Measurements from ENCODE around the gene RAMP2. TPM values are rescaled to one million over a fixed set of nuclear protein-coding genes. Genes with fewer than 3 reads are reported as not detected.

Gene RAMP2
- polyA plus RNA-seq, 4 donors, result 73.4 to 118 (median 93.3) TPM

GRCh38 chr17:42787266-42787665 lies 26.2 kb downstream of the RAMP2 start:
- no peak for DNase-seq (ENCODE audit: low read depth in 4 of 4, low spot score in 2 of 4)

GRCh38 chr17:42791948-42792347 lies 30.9 kb downstream of the RAMP2 start:
- no peak for DNase-seq (ENCODE audit: low read depth in 4 of 4, low spot score in 2 of 4)

- DNase-seq (ENCODE audit: low read depth in 4 of 4, low spot score in 2 of 4), result no peak
Observed at GRCh38 chr17:42792545-42792944, 31.5 kb downstream of the RAMP2 start.

DNA sequence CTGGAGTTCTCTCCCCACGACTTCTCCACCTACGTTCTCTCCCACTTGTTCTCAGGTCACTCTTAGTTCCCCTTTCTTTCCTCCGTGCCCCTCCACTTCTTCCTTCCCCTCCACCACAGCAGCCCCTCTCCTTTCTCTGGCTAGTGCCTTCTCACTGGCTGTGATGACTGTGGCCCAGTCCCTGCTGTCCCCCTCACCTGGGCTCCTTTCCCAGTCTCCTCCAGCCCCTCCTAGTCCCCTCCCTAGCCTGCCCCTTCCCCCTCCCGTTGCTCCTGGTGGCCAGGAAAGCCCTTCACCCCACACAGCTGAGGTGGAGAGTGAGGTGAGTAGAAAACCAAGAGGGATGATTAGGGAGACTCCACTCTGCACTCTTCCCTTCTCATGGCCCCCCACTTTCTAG lies 34.0 kb downstream of the RAMP2 start:
- DNase-seq (ENCODE audit: low read depth in 4 of 4, low spot score in 2 of 4), result no peak

GRCh38 chr17:42795465-42795864 lies 34.4 kb downstream of the RAMP2 start:
- DNase-seq (ENCODE audit: low read depth in 4 of 4, low spot score in 2 of 4), result no peak

- no peak for DNase-seq (ENCODE audit: low read depth in 4 of 4, low spot score in 2 of 4)
Observed at GRCh38 chr17:42796066-42796758, 35.2 kb downstream of the RAMP2 start.

DNA sequence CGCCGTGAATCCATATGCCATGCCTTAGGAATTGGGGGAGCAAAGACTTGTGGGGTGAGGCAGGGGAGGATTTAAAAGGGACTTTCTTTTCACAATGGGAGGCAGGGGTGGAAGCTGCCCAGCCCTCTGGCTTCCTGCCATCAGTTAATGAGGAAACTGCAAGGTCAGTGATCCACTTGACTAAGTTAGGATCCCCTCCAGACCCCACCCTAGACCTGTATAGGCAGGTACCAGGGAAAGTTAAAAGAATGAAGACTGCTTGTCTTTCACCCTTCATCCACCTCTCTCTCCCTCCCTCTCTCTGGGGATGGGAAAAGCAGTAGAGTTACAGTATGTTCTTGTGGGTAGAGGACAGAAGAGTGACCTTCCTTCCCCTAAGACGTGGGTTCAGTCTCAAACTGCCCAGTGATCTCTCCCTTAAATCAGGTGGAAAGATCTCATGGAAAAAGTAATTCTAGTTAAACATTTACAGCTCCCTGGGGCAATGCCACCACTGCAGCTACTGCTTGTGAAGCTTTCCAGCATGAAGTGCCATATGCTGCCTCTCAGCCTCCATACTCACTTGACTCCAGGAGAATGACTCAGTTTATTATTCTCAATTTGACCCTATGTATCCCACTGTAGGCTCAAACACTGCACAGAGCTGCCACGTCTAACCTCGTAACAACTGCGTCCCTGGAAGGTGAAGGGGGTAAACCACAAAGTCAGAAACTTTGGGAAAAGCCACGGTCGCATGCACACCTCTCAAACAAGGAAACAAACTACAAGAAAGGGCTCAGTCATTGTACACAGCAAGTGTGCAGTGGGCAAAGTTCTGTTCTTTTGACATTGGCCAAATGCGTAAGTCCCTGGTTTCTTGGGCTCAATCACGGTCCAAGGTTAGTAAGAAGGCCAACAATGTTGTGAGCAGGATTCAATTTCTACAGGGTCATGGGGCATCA lies 36.3 kb downstream of the RAMP2 start:
- DNase-seq (ENCODE audit: low read depth in 4 of 4, low spot score in 2 of 4), result no peak

DNA sequence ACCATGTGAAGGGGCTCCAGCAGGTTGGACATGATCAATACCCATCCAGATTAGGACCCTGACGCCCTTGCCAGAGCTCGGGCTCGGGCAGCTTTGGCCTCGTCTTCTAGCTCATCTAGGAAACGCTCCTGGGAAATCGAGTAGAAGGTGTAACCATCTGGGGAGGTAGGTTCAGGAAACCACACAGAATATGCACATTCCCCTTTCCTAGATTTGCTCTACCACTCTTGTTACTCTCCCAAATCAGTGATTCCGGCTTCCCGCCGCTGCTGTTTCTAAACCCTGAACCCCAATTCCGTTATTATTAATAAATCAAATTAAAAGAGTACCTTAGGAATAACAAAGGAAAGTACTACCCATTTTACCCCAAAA lies 37.0 kb downstream of the RAMP2 start:
- DNase-seq (ENCODE audit: low read depth in 4 of 4, low spot score in 2 of 4), result no peak

GRCh38 chr17:42798383-42799380 lies 37.7 kb downstream of the RAMP2 start, which contains the start of the genes CNTD1 and COA3:
TSS of gene CNTD1 (plus strand) at chr17:42798861. CDS start at chr17:42799068, 207 bp downstream.
TSS of gene COA3 (minus strand) at chr17:42798704. CDS start at chr17:42798681, 23 bp downstream.
- DNase-seq (ENCODE audit: low read depth in 4 of 4, low spot score in 2 of 4), result peak in 2 of 4 donors; percentile 80 to 82

DNA sequence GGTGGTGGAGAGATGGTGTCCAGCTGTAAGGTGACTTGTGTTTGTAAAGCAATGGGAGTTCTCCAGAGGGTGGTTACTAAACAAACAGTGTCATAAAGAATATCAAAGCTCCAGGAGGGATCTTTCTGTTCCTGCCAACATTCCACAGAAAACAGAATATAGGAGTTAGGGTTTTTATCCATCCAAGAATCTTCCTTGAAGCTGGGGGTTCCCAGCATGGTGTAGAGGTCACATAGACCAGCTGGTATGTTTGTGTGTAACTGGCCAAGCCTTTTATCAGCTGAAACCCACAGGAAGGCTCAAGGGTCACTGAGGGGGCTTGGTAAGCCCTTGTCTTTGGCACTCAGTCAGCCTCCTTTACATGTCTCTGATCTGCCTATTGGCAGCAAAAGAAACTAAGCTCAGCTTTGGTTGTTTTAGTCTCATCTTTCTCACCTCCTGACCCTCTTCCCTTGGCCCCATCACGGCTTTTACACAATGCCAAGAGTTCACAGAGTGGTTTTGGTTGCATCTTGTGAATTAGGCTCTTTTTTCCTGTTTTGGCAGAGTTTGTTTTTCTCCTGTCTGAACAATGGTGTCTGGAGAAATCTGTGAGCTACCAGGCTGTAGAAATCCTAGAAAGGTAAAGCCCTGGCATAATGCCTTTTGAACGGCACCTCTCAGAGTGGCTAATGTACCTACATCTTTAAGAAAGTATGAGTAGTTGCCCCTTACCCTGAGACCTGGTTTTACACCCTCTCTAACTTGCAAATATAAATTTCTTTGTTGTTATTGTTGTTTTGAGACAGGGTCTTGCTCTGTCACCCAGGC lies 42.3 kb downstream of the RAMP2 start:
- DNase-seq (ENCODE audit: low read depth in 4 of 4, low spot score in 2 of 4), result no peak

DNA sequence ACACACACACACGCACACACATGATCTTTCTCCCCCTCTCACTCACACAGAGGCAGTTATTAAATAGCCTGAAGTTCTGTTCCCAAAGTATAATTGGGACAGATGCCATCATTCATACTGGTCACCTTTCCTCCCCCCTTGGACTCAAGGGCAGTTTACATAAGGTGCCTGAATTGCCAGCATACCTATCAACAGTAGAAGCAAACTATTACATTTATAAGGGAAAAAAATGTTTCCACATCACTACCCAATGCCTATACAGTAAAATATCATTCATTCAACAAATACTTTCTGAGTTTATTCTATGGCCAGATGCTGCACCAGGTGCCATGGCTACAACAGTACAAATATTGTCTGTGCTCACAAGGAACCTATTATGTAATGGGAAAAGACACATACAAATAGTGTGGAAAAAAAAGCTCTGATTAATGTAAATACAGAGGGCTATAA lies 43.9 kb downstream of the RAMP2 start:
- no peak for DNase-seq (ENCODE audit: low read depth in 4 of 4, low spot score in 2 of 4)

GRCh38 chr17:42806249-42806648 lies 45.2 kb downstream of the RAMP2 start:
- no peak for DNase-seq (ENCODE audit: low read depth in 4 of 4, low spot score in 2 of 4)

DNA sequence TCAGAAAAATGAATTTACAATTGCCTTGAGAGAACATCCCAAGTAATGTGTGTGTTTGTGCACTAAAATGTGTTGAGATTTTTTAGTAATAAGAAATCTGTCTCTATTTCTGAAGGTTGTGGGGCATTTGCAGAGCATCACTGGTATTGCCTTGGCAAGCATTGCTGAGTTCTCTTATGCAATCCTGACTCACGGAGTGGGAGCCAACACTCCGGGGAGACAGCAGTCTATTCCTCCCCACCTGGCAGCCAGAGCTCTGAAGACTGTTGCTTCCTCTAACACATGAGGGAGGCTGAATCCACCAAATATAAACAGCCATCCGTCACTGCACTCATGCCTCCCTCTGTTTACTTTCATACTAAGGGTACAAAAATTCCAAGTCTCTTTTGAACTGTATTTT lies 48.2 kb downstream of the RAMP2 start:
- DNase-seq (ENCODE audit: low read depth in 4 of 4, low spot score in 2 of 4), result no peak

Other genes with a start within 250 kb of the RAMP2 start
- 10 to 100 TPM; 19.3 to 29.7 (median 25.6) TPM for gene NAGLU, start 225.0 kb upstream of the RAMP2 start, polyA plus RNA-seq (ENCODE audit: insufficient read length in 4 of 4)
- gene HSD17B1, start 208.3 kb upstream of the RAMP2 start, polyA plus RNA-seq (ENCODE audit: insufficient read length in 4 of 4), result 1 to 10 TPM; 3.2 to 6.2 (median 5.2) TPM
- 10 to 100 TPM; 57.7 to 67.1 (median 59.9) TPM for gene COASY, start 199.1 kb upstream of the RAMP2 start, polyA plus RNA-seq (ENCODE audit: insufficient read length in 4 of 4)
- gene MLX, start 194.1 kb upstream of the RAMP2 start, polyA plus RNA-seq (ENCODE audit: insufficient read length in 4 of 4), result 10 to 100 TPM; 33.4 to 42.6 (median 35.8) TPM
- 10 to 100 TPM; 16.2 to 23.4 (median 18.3) TPM for gene PSMC3IP, start 183.5 kb upstream of the RAMP2 start, polyA plus RNA-seq (ENCODE audit: insufficient read length in 4 of 4)
- gene RETREG3, start 151.9 kb upstream of the RAMP2 start, polyA plus RNA-seq (ENCODE audit: insufficient read length in 4 of 4), result 10 to 100 TPM; 41.9 to 65.7 (median 51.1) TPM
- gene TUBG1, start 151.5 kb upstream of the RAMP2 start, polyA plus RNA-seq (ENCODE audit: insufficient read length in 4 of 4), result 10 to 100 TPM; 54.4 to 63.9 (median 55.8) TPM
- gene TUBG2, start 101.9 kb upstream of the RAMP2 start, polyA plus RNA-seq (ENCODE audit: insufficient read length in 4 of 4), result 10 to 100 TPM; 19.4 to 42.2 (median 30.5) TPM
- 10 to 100 TPM; 12.3 to 23.0 (median 19.9) TPM for gene PLEKHH3, start 84.2 kb upstream of the RAMP2 start, polyA plus RNA-seq (ENCODE audit: insufficient read length in 4 of 4)
- gene CCR10, start 79.4 kb upstream of the RAMP2 start, polyA plus RNA-seq (ENCODE audit: insufficient read length in 4 of 4), result 1 to 10 TPM in 3 of 4 donors, under 1 TPM in 1; 0.89 to 2.1 (median 1.5) TPM
- gene CNTNAP1, start 78.7 kb upstream of the RAMP2 start, polyA plus RNA-seq (ENCODE audit: insufficient read length in 4 of 4), result 10 to 100 TPM in 1 of 4 donors, 1 to 10 TPM in 3; 8.1 to 11.1 (median 8.6) TPM
- 10 to 100 TPM; 32.5 to 65.2 (median 51.7) TPM for gene EZH1, start 16.2 kb upstream of the RAMP2 start, polyA plus RNA-seq (ENCODE audit: insufficient read length in 4 of 4)
- gene VPS25, start 12.2 kb downstream of the RAMP2 start, polyA plus RNA-seq (ENCODE audit: insufficient read length in 4 of 4), result 100 to 1,000 TPM in 1 of 4 donors, 10 to 100 TPM in 3; 77.0 to 101 (median 93.4) TPM
- gene WNK4, start 19.4 kb downstream of the RAMP2 start, polyA plus RNA-seq (ENCODE audit: insufficient read length in 4 of 4), result 10 to 100 TPM; 11.2 to 17.9 (median 12.7) TPM
- 100 to 1,000 TPM; 142 to 179 (median 160) TPM for gene COA3, start 37.5 kb downstream of the RAMP2 start, polyA plus RNA-seq (ENCODE audit: insufficient read length in 4 of 4)
- 1 to 10 TPM in 3 of 4 donors, under 1 TPM in 1; 0.86 to 3.8 (median 2.1) TPM for gene CNTD1, start 37.6 kb downstream of the RAMP2 start, polyA plus RNA-seq (ENCODE audit: insufficient read length in 4 of 4)
- gene BECN1, start 63.1 kb downstream of the RAMP2 start, polyA plus RNA-seq (ENCODE audit: insufficient read length in 4 of 4), result 10 to 100 TPM; 68.8 to 86.1 (median 77.4) TPM
- gene PSME3, start 72.2 kb downstream of the RAMP2 start, polyA plus RNA-seq (ENCODE audit: insufficient read length in 4 of 4), result 100 to 1,000 TPM in 2 of 4 donors, 10 to 100 TPM in 2; 92.6 to 111 (median 99.4) TPM
- 1 to 10 TPM in 2 of 4 donors, under 1 TPM in 2; 0.62 to 1.8 (median 1.4) TPM for gene AOC2, start 83.4 kb downstream of the RAMP2 start, polyA plus RNA-seq (ENCODE audit: insufficient read length in 4 of 4)
- gene AOC3, start 90.0 kb downstream of the RAMP2 start, polyA plus RNA-seq (ENCODE audit: insufficient read length in 4 of 4), result 1 to 10 TPM; 5.0 to 6.9 (median 5.5) TPM
- 1 to 10 TPM; 2.7 to 8.4 (median 5.7) TPM for gene G6PC1, start 139.6 kb downstream of the RAMP2 start, polyA plus RNA-seq (ENCODE audit: insufficient read length in 4 of 4)
- 10 to 100 TPM; 52.7 to 86.5 (median 65.3) TPM for gene AARSD1, start 203.2 kb downstream of the RAMP2 start, polyA plus RNA-seq (ENCODE audit: insufficient read length in 4 of 4)
- 1 to 10 TPM in 3 of 4 donors, under 1 TPM in 1; 0.87 to 3.3 (median 2.5) TPM for gene PTGES3L, start 218.9 kb downstream of the RAMP2 start, polyA plus RNA-seq (ENCODE audit: insufficient read length in 4 of 4)
- 10 to 100 TPM; 15.3 to 18.6 (median 16.7) TPM for gene RUNDC1, start 219.3 kb downstream of the RAMP2 start, polyA plus RNA-seq (ENCODE audit: insufficient read length in 4 of 4)
- 1,000 to 10,000 TPM; 1,262 to 1,711 (median 1,450) TPM for gene RPL27, start 237.2 kb downstream of the RAMP2 start, polyA plus RNA-seq (ENCODE audit: insufficient read length in 4 of 4)
- 10 to 100 TPM in 3 of 4 donors, 1 to 10 TPM in 1; 9.9 to 12.5 (median 11.3) TPM for gene IFI35, start 245.6 kb downstream of the RAMP2 start, polyA plus RNA-seq (ENCODE audit: insufficient read length in 4 of 4)

All from left renal cortex interstitium (tissue), 4 donors.